Measurements from ENCODE around the gene ASIC1.

Gene ASIC1

GRCh38 chr12:50110127-50110761 is 52.8 kb downstream of the ASIC1 start:
- DNase-seq (ENCODE audit: low spot score): no peak

GRCh38 chr12:50110762-50111351 is 53.5 kb downstream of the ASIC1 start:
- DNase-seq (ENCODE audit: low spot score): peak; percentile 35

DNA sequence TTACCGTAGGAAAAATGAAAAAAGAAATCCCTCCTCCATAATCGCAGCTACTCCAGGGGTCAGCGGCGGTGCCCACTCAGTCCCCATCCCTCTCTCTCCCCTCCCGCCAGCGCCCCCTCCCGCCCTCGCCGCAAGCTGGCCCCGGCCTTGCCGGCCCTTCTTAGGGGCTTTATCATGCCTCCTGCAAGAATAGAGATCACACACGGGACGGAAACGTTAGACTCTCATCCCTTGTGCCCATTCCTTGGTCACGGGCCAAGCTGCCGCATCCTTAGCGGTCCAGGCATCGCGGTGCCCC is 53.9 kb downstream of the ASIC1 start:
- DNase-seq (ENCODE audit: low spot score): no peak

DNA sequence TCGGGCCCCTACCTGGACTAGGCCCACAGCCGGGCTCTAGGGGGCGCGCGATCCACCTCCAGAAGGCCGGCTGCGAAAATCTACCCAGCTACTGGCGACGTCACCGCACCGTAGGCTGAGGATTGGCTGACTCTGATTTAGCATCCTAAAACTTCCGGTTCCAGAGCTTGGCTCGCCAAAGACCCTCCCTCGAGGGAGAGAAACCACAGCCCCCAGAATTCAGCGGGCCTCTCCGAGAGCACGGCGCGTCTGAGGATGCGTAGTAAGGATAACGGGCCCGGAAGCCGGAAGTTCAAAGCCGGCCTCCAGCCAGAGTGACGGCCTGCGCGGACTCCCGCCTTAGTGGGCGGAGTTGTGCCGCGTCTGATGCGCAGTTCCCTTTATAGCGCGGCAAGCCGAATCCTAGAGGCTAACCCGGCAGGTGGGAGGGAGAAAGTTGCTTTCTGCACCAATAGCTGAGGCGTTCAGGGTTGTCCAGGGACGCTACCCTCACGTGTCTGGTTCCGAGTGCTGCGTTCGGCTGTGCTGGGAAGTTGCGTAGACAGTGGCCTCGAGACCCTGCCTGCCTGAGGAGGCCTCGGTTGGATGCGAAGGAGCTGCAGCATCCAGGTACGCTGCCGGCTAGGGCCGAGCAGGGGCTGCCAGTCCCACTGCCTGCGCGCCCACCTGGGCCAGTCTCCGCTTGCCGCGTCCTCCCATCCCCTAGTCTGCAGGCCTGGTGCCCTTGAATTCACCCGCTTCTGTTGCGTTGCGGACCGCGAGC is 54.5 kb downstream of the ASIC1 start, which contains the start of gene COX14:
TSS of gene COX14 (plus strand) at position 544 of the 763 bp plus-strand sequence. CDS start 7,808 bp downstream, outside the sequence.
- DNase-seq (ENCODE audit: low spot score): peak; percentile 99

GRCh38 chr12:50112456-50113218 is 55.2 kb downstream of the ASIC1 start:
- peak; percentile 33 for DNase-seq (ENCODE audit: low spot score)

DNA sequence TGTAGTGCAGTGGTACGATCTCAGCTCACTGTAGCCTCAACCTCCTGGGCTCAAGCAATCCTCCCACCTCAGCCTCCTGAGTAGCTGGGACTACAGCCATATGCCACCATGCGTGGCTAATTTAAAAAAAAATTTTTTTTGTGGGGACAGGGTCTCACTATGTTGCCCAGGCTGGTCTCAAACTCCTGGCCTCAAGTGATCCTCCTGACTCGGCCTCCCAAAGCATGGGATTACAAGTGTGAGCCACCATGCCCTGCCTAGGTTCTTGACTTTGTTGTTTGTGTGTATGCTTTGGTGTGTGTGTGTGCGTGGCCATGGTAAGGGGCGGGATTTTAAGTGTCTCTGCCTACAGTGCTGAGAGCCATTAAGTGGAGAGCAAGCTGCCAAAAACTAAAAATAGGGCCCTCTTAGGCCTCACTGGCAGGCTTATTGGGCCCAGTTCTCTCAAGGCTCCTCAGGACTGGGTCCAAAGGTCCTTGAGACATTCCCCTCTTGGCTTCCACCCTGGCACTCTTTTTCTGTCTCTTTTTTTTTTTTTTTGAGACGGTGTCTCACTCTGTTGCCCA is 59.7 kb downstream of the ASIC1 start:
- DNase-seq (ENCODE audit: low spot score): no peak

DNA sequence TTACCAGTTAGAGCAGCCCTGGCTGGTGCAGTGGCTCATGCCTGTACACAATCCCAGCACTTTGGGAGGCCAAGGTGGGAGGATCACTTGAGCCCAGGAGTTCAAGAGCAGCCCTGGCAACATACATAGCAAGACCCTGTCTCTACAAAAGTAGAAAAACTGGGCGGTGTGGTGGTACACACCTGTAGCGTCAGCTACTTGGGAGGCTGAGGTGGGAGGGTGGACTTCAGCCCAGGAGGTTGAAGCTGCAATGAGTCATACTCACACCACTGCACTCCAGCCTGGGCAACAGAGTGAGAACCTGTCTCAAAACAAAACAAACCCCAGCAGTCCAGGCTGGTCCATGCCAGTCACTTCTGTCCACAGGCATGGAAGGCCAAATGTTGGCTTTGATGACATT is 62.0 kb downstream of the ASIC1 start:
- DNase-seq (ENCODE audit: low spot score): no peak

GRCh38 chr12:50120521-50120920 is 63.1 kb downstream of the ASIC1 start:
- DNase-seq (ENCODE audit: low spot score): no peak

DNA sequence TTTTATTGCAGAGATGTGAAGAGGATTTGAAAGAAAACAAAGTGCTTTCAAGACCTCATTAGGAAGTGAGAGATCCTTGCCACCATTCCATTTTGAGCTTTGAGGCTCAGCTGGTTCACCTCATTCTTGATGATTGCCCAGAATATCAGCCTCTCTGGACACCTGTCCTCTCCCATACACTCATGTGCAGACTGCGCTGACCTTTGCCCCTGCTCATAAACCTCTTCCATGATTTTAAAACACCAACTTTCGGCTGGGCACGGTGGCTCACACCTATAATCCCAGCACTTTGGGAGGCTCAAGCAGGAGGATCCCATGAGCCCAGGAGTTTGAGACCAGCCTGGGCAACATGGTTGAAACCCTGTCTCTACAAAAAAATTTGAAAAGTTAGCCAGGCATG is 63.6 kb downstream of the ASIC1 start:
- DNase-seq (ENCODE audit: low spot score): no peak

DNA sequence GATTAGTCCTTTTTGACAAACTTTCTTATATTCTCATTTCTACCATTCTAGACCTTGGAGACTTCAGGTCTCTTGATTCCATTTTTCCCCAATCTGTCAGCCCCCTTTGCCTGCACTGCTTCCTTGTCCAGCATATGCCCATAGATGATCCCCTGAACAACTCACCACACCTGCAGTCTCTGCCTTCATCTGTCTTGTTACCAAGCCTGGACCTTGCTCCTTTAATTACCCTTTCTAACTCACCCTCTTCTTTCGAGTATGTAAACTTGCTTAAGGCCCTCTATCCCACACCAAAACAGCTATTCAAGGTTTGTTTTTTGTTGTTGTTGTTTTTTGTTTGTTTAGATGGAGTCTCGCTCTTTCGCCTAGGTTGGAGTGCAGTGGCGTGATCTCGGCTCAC is 64.2 kb downstream of the ASIC1 start:
- DNase-seq (ENCODE audit: low spot score): no peak

- no peak for DNase-seq (ENCODE audit: low spot score)
Measured at GRCh38 chr12:50123203-50123602, 65.8 kb downstream of the ASIC1 start.

DNA sequence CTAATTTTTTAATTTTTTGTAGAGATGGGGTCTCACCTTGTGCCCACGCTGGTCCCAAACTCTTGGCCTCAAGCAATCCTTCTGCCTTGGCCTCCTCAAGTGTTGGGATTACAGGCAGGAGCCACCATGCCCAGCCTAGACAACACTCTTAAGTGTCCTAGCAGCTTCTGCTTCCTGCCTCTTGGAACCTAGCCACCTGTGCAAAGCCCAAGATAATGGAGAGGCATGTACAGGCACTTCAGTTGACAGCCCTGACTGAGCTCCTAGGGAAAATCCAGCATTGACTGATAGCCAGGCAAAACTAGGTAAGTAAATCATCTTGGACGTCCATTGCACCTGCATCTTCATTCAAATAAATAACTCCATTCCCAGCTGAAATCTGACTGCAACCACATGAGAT is 70.2 kb downstream of the ASIC1 start:
- DNase-seq (ENCODE audit: low spot score): no peak

- DNase-seq (ENCODE audit: low spot score): no peak
Measured at GRCh38 chr12:50129290-50129689, 71.9 kb downstream of the ASIC1 start.

DNA sequence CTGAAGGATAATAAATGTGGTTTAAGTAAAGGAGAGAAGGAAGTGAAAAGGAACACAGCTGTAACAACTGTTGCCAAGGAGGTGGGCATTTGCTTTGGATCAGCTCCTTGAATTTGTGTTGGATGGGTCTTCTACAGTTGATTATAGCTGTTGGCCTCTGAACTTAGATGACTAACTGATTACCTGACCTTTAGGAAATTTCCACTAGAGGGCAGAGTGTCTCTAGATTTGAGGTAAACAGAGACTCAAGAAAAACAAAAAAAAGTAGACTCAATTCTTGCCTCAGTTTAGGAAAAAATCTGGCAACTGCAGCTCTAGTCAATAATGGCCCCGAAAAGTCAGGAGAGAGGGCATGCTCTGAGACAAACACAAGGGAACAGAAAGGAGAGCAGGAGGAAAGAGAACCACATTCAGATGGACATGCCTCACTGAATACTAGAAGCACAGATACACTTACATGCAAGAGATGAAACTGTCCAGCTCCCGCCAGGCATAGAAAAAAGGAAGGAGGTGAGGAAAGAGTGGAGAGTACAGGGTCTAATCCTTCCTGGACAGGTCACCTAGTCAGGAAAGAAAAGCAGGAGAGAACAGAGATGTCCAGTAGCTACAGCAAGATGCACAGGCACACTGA is 75.2 kb downstream of the ASIC1 start:
- peak; percentile 38 for DNase-seq (ENCODE audit: low spot score)
